ENCODE measurements around the gene KRT222. TPM values are rescaled to one million over a fixed set of nuclear protein-coding genes. Genes with fewer than 3 reads are reported as not detected.

The KRT222 gene
- not detected for polyA plus RNA-seq (2013, experiment 1 of 2; ENCODE audit: insufficient read length)
- polyA plus RNA-seq (2013, experiment 2 of 2; ENCODE audit: insufficient read length): not detected

DNA sequence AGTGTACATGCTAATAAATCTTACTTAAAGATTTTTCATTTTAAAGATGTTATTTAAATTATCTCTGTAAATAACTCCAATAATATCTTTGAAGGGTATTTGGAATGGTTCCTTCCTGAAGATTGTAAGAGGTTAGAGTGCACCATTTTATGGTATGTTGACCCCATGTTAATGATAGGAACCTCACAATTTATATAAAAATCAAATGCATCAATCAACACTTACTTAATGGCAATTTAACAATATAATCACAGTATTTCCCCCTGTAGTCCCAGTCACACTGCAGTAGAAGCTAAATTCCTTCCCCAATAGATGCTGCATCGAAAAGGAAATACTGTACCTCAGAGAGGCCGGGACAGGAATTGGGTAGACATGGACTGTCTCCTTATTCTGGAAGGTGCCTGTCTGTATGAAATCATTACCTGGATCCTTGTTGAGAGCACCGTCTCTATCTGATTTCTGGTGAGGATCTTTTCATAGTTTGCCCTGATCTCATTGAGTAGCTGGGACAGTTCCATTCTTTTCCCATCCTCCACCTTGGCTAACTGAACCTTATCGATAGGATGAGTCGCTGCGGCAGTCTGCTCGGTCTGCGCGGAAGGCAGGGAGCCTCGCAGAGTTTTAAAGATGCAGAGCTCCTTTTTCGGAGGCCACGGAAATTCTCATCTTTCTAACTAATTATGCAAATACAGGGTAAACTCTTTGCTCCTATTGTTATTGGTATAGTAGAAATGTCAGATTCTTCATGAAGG, at the start of gene KRT222:
Gene KRT222 (minus strand): TSS at position 596 of the 752 bp plus-strand sequence. CDS start 78 bp downstream, at position 518.
- DNase-seq: no peak

DNA sequence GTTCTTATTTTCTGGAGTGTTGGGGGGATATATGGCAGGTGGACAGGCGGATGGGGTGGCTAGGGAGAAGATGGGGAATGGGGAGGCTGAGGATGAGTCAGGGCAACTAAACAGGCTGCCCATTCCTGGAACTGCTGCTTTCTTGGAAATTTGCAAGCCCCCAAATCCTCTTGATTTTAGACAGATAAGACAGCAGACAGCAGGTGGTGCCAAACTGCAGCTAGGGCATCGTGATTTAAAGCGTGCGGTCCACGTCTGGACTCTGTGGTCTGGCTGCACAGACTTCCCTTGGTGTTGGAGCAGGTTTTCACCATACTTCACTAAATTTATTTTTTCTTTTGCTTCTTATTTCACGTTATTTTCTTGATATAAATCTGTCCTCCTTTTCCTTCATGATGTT, 49.5 kb upstream of the KRT222 start:
- DNase-seq: no peak

DNA sequence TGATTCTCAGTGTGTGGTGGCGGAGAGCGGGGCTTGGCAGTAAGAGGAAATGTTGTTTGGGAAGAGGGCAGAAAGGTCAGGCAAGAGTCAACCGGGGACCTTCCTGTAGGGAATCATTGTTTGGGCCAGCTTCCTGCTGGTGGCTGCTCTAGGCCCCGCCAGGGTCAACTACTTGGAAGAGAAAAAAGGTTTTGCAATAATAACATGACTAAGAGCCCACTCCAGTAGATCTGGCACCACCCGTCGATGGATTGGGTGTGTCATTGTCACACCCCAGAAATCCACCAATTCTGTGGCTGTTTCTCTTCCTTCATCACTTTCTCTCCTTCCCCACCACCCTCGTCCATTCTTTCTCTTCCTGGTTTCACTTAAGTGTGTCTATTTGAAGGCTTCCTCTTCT, 42.8 kb upstream of the KRT222 start:
- DNase-seq: no peak

DNA sequence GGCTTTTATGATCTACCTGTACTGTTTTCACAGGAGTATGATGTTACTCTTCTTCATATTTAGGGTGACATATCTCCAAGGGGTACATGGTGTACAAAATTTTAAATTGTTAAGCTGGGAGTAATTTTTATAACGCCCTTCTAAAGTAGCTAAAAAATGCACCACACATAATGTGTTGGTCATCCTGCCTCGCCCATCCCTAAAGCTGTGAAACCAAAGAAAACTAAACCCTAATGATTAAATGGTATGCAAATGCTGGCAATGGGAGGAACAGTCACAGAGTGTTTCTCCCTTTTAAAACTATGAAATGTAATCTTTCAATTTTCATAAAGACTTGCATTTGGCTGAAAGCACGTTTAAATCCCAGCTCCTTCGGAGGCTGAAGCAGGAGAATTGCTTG, 40.6 kb upstream of the KRT222 start:
- DNase-seq: no peak

DNA sequence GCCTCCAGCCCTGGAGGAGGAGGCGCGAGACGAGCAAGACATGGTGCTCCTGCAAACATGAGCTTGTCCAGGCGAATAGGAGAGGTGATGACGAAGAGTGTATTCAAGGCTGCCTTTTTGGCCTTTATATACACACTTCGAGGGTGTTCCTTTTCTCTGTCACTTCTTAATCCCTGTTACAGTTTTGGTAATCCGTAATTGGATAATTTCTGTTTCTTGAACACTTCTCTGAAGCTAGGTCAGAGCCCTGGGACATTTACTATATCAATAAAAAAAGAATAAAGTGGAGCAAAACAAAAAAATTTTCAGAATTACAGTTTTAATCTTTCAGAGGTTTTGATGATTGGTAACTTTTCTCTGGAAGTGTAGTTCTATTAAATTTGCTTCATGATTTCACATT, 38.7 kb upstream of the KRT222 start, which contains the start of gene KRT24:
Gene KRT24 (minus strand): TSS at position 101 of the 400 bp plus-strand sequence. CDS start 59 bp downstream, at position 42.
- DNase-seq: no peak

DNA sequence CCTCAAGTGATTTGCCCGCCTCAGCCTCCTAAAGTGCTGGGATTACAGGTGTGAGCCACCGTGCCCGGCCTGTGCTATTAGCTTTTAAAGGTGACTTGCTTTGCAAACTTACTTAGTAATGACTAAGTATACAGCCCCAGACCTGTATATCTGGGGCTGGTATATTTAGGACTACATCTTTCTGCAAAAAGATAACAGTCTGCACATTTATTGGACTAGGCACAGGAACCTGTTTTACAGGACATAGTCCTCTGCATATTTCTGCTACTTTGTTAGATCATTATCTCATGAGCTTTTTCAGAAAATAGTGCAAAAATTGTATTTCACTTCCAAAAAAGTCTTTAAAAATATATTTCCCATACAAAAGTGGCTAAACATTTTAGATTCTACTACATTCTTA, 37.3 kb upstream of the KRT222 start:
- no peak for DNase-seq

DNA sequence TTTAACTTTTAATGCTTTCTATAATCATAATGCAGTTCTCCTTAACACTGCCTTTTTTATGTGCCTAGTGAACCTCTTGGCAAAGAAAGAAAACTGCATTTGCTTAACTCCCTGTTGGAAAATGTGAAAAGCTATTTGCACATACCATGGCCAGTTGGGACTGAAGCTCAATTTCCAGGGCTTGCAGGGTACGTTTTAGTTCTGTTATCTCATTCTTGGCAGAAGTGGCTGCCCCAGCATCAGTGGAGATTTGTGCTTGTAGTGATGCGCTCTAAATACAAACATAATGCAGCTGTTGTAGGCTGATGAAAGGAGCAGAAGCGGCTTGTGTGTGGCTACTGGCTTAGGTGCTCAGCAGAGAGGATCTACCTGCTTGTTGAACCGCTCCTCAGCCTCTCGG, 34.9 kb upstream of the KRT222 start:
- DNase-seq: no peak

DNA sequence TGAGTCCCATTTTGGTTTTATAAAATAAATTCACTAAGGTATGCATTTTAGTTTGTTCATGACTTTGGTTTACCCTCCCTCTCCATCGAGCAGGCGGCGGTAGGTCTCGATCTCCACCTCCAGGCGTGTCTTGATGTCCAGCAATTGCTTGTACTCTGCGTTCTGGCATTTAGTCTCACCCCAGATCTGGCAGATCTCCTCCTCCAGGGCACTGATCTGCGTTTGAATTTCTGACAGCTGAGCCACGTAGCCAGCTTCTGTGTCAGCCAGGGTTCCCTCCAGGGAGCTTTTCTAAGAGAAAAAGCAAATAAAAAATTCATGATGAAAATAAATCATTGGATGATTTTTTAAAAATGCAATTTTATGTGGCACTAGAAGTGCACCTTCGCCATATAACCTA, 34.4 kb upstream of the KRT222 start:
- no peak for DNase-seq

DNA sequence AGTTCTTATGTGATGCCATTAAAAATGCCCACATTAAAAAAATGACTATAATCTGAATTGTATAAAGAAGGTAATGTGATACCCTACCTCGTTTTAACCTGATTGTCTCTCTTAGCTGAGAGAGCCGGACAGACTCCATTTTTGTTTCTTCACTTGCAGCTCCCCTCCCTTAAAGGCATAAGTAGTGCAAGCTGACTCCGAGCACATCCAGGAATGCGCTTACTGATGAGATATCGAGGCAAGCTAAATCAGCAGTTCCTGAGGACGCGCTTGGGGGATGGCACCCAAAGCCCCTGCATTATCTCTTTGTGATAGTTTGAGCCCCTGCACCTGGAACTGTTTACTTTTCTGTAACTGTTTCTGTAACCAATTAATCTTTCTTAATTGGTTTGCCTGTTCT, 32.3 kb upstream of the KRT222 start:
- DNase-seq: no peak

DNA sequence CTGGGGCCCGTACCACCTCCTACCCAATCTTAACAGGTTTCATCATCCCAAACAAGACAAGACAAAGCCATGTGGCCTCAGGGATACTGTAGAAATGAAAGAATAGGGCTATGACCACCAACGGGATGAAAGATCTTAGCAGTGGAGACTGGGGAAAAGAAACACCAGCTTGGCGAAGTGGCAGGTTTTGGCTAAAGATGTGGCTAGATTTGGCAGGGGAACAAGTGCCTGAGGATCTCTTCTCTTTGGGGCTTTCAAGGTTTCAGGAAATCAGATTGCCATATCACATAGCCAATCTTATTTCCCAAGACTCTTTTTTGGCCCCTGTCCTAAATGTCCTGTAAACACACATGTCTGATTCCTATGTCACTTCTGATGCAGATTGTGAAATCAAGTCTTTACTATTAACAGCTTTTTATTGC, 31.7 kb upstream of the KRT222 start:
- no peak for DNase-seq

DNA sequence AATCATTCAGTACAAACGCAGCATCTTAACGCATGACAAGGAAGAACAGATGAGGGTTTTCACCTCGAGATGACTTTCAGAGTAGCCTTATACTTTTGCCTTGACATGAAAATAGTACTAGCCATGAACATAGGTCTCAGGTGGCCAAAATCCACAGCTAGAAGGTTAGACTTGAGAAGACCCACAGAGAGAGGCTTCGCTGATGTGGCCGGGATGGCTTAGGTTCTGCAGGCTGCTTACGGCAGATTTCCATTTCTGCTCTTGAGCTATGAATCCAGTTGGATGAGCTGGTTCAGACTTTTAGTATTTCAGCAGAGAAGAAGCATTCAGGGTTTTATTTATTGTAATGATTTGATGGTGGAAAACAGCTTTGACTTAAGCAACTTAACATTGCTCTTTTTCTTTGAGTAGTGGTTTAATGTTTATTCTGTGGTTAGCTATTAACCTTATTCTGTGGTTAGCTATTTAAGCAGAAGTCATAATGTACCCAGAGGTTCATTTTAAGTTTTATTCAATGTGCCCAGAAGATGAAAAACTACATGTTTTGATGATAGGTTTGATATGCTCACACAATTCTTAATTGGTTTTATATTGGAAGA, 31.0 kb upstream of the KRT222 start:
- no peak for DNase-seq

DNA sequence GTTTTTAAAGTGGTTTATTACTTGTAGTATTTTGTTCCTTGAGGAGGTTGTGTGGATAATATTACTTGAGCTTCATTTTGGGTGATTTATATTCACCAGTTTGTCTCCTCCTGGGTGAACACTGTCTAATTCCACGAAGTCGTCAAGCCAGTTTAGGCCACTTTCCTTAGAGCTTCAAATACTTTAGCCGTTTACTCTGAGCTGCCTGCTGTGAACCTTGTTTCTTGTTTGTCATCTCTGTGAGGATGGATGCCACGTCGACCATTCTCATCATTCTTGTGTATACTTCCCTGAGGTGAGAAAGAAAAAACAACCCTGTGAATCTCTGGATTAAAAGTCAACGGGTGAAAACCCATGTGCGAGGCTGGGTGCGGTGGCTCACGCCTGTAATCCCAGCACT, 29.6 kb upstream of the KRT222 start:
- no peak for DNase-seq

DNA sequence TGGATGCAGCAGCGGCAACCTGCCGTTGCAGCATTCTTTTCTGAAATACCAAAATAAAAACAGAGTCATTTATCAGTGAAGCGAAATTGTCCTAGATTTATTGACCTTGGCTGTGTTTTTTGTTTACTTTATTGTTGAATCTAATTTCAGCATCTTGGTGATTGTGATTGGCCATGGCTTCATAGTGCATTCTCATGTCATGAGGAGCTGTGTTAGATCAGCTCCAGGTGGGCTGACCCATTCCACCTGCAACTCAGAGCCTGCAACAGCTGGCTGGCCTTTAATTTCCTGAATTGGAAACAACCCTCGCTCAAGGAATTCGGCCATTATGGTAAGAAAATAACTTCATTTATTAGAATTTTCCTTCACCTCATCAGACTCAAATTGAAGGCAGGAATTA, 22.1 kb upstream of the KRT222 start:
- DNase-seq: no peak

DNA sequence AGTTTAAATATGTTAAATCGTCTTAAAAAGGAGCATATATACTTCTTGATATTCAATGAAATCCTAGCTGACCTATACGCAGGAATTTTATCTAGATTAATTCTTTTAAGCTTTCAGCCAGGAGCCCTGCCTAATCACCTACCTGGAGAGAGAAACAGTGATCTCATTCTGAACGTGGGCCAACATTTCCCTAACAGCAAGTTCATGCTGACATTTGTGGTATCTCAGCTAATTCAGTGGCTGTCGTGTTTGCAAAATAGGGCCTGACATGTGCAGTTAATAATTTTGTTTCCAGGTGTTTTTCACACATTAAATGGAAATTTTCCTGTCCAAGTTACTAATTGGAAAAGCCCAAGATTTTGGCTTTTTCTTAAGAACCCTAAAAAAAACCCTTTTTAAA, 21.2 kb upstream of the KRT222 start:
- DNase-seq: no peak

DNA sequence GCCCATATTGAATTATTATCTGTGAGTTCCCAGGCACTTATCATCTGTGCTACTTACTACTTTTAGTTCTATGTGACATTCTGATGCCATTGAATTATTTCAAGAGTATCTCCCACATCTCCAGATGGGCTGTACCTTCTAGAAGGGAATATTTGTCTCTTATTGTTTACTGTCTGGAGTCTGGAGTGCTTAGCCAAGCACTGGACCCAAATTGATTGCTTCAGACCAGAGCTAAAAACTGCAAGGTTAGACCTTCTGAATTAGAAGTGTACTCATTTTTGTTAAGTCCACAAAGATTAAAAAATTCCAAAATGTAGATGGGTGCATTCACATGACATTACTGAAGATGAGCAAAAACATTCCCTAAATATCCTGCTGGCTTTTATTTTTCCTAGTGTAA, 16.0 kb upstream of the KRT222 start:
- DNase-seq: no peak

DNA sequence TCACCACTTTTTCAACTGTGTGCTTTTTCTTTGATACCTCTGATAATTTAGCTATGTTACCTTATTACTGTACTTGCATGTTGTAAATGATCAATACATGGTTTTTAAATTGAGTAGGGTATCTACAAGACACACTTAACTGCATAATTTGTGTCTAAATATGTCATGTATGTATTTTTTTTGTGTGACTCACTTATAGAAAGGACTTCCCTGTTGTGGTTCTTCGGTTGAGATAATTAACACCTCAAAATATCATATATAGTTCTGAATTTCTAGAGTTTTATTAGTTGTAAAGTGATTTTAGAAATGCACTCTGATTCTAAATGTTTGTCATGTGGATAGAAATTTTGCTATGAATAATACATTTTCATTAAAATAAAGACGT, 14.5 kb upstream of the KRT222 start:
- DNase-seq: no peak

DNA sequence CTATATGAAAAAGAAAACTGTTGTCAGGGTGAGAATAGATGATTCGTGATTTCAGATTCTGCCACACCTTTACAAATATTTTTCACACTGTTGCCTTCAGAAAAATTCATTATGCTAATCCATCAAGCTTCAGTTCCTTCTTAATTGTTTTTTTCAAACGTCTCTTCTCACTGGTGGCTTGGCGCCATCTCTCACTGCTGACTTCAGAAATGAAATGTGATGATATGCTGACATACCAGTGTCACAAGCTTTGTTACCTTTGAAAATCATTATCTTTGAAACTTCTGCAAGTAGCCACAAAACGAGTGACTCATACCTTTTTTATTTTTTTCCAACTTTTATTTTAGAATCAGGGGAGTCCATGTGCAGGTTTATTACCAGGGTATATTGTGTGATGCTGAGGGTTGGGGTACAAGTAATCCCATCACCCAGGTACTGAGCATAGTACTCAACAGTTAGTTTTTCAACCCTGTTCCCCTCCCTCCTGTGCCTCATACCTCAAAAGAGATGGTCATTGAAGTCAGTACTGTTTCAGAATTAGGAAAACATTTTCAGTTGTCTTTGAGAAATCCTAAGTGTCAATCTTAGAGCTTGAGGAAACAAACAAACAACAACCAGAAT, 14.0 kb upstream of the KRT222 start:
- no peak for DNase-seq

DNA sequence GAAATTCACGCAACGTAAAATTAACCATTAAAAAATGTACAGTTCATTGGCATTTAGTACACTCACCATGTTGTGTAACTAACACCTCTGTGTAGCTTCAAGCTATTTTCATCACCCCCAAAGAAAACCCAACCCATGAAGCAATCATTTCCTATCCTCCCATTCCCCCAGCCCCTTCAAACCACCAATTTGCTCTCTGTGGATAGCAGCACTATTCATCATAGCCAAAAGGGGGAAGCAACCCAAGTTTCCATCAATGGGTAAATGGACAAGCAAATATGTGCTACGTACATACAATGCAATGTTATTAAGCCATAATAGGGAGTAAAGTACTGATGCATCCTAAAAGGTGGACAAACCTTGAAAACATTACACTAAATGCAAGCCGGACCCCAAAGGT, 10.9 kb upstream of the KRT222 start:
- no peak for DNase-seq

DNA sequence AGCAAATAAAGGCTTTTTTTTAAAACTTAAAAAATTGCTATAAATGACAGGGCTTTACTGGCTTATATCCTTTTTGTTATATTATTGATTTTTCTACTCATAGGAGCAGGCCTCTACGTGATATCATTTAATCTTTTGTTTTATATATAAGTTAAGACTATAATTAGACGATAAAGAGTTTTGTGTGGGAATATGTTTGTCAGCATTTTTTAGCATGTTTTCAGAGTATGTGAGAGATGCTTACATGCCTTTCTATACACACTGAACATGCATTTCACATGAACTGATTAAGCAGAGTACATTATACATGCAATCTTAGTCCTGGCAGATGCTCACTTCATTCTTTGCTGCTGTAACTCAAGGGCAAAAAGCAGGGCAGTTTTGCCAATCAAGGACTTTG, 7.7 kb upstream of the KRT222 start:
- no peak for DNase-seq

DNA sequence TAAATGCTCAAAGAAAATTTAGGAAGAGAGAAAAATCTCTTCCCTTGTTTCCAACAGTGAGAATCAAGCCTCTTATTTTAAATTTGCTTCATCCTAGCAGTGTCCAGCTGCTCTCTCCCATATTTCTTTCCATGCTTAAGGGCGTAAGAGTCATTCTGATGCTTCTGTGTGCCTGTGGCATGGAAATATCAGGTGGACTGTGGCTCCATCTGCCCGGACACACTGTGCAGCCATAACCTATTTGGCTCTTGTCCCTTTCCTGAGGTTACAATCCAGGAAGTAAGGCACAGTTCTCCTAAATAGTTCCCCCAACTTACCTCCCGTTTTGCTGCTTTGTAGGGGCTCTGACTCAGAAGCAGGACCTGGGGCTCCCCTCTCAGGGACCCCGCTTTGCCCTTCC, 6.3 kb upstream of the KRT222 start:
- no peak for DNase-seq

DNA sequence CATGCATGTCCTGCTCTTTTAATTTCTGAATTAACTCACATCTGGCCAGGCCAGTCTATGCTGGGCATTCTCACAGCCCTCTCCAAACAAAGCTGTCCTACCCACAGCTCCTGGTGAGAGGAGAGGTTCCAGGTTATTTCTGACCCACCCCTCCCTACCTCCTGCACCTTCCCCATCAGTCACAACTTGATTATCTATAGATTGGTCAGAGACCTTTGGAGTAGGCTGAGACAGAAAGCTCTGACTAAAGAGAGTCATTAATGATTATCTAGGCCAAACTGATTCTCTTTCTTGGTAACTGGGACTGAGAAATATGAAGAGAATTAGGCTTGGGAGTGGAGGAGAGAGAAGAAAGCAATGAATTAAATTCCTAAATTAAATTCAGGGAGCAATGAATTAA, 1.4 kb upstream of the KRT222 start:
- DNase-seq: no peak

DNA sequence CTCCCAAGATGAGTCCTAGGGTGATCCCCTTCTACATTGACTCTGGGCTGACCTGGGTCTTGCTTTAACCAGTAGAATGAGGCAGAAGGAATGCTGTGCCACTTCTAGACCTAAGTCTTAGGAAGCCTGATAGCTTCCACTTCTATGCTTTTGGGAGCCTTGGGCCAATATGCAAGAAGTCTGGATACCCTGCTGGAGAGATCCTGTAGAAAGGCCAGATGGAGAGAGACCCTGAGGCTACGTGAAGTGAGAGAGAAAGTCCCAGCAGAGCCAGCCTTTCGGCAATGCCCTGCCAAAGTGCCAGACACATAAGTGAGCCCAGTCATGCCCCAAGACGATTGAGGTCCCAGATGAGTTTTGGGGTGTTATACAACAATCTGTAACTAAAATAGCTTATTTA, 1.7 kb downstream of the KRT222 start:
- DNase-seq: no peak

DNA sequence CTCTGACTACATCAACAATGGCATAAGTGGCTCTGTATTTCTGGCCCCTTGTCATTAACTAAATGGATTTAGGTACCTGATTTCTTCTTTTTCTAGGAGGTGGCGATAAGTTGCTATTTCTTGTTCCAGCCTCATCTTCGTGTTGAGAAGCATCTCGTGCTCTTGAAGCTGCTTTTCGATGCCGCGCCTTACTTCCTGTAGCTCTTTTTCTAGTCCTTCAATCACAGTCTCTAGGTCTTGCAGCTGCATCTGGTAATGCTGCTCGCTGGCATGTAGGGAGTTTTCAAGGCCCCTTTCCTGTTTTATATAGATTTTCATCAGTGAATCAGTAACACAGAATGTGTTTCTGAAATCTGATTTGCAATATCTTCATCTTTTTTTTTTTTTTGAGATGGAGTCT, 5.1 kb downstream of the KRT222 start:
- no peak for DNase-seq

DNA sequence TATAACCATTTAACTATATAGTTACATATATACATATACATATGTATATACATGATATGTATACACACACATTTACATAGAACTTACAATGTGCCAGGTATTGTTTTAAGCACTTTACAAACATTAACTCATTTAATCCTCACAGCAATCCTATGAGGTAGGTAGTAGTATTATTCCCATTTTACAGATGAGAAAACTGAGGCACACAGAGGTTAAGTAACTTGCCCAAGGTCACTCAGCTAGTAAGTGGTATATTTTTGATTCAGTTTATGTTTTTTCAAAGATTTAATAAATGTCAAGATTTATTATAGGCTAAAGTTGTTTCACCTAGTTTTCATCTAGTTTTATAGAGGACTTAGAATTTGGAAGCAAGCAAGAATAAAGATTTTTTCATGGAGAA, 6.6 kb downstream of the KRT222 start:
- DNase-seq: no peak
